Measurements from ENCODE around the gene BRD2.

DNA sequence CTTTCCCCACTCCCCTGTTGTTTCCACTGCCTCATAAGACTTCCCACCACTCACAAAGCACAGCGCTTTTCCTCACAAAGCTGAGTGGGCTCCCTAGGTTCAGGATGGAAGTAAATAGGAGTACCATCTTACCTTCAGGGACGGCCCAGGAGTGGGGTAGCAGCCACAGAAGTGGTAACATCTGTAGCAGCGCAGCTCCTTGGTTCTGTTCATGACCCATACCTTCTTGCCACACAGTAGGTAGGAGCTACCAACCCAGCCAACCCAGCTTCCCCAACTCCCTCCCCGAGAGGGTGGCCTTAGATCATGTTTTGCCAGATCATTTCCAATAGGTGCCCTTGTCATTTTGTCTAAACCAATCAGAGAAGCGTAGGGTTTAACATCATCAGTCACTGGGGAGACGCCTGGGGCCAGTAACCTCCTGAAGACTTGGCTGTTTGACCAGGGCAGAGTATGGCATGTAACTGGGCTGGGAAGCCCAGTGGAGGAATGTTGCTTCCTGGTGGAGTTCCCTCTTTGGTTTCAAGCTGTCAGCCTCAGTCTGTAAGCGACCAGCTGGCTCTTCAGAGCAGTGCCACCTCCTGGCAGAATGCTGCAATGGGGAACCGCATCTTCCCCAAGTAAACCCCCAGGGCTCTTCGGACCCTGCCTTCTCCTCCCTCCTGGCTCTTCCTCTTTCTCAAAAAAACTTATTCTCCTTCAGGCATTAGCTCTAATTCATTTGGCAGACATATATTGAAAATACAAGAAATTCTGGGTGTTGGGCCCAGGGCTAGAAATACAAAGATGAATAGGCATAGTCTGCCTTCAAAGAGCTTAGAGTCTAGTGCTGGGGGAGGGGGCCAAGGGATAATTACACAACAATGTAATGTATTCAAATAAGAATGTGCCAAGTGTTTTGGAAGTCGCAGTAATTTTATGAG, 15.3 kb upstream of the BRD2 start, which contains the start of gene HLA-DMA:
- TF ChIP-seq EZH2 (IDR thresholded peaks at IDR 0.05; ENCODE audit: low read length, unreplicated experiment) (no peak), CTCF (conservative IDR thresholded peaks at IDR 0.05; ENCODE audit: low read depth, low read length) (peak; percentile 79)
